A549 (cell line): ENCODE measurements around the gene CDK7. TPM values are rescaled to one million over a fixed set of nuclear protein-coding genes. Genes with fewer than 3 reads are reported as not detected.

ENCODE experiments used
- ATAC-seq, 2 experiments: fragments of 200-7000 bp in 1 of 2; fragments of >200 bp in 1 of 2; cut with Nextera tagmentation in 1 of 2; cut with Tn5 transposase in 1 of 2; 3 replicates each; pipeline versions ENCODE4 v1.8.0 to v1.9.1; 2018 to 2020; ENCODE audit warnings: mild to moderate bottlenecking in 1 of 2, moderate library complexity in 1 of 2
- CTCF ChIA-PET: fragments of 300-600 bp; sonication (Branson Sonifier 250); formaldehyde crosslinking; extraction: SDS; loops from one replicate; lab custom pipeline; 2021; ENCODE audit warnings: antibody characterized with exemption, inconsistent platforms; lab: Yijun Ruan, JAX
- POLR2A ChIA-PET: fragments of 350-600 bp; formaldehyde crosslinking; extraction: SDS; loops from one replicate; lab custom pipeline; 2021; ENCODE audit warnings: antibody characterized with exemption, inconsistent platforms; lab: Yijun Ruan, JAX
- DNase-seq, 2 experiments: peaks; one replicate each; pipeline versions ENCODE4 v3.0.0 to v3.0.0-alpha.2; 2011 to 2016; ENCODE audit warnings: low read depth in 1 of 2, low spot score in 1 of 2
- FAIRE-seq: peaks from 2 replicates; lab custom pipeline; 2011; peaks lifted over from hg19 to GRCh38; lab: Jason Lieb, UNC
- H3K27ac ChIP-seq, 2 experiments: fragments of >200 bp; sonication (Bioruptor Twin); formaldehyde crosslinking; 3 replicates each; pipeline ENCODE4 v1.5.1; 2016 to 2017
- H3K4me1 ChIP-seq: fragments of >200 bp; sonication (Bioruptor Twin); formaldehyde crosslinking; 3 replicates; pipeline ENCODE4 v1.6.1; 2016
- H3K4me2 ChIP-seq: fragments of >200 bp; sonication (Bioruptor Twin); formaldehyde crosslinking; 3 replicates; pipeline ENCODE4 v1.6.1; 2016
- H3K4me3 ChIP-seq: fragments of >200 bp; sonication (Bioruptor Twin); formaldehyde crosslinking; 3 replicates; pipeline ENCODE4 v1.5.1; 2016
- H3K9me3 ChIP-seq: fragments of >200 bp; sonication (Bioruptor Twin); formaldehyde crosslinking; 3 replicates; pipeline ENCODE4 v1.6.1; 2016
- BCL3 ChIP-seq: fragments of >200 bp; sonication (Bioruptor Twin); formaldehyde crosslinking; IDR thresholded peaks from 3 replicates; pipeline ENCODE4 v1.6.1; 2016
- CBX8 ChIP-seq: fragments of 200-600 bp; sonication (generic); IDR thresholded peaks from 2 replicates; pipeline ENCODE4 v1.6.1; 2016
- CEBPB ChIP-seq, 2 experiments: fragments of >200 bp in 1 of 2; sonication (Bioruptor Twin) in 1 of 2; formaldehyde crosslinking in 1 of 2; IDR thresholded peaks; 2 replicates each; pipeline ENCODE4 v1.6.1; 2012 to 2016
- CTCF ChIP-seq: fragments of >200 bp; sonication (Bioruptor Twin); formaldehyde crosslinking; IDR thresholded peaks from 3 replicates; pipeline ENCODE4 v1.5.1; 2016
- ELK1 ChIP-seq: fragments of 150-350 bp; IDR thresholded peaks from 2 replicates; pipeline ENCODE4 v1.6.1; 2014; ENCODE audit warnings: low read depth, mild to moderate bottlenecking, low read length
- ESRRA ChIP-seq: fragments of 150-350 bp; IDR thresholded peaks from 2 replicates; pipeline ENCODE4 v1.6.1; 2014; ENCODE audit warnings: mild to moderate bottlenecking, low read length, borderline replicate concordance
- GATA3 ChIP-seq: IDR thresholded peaks from 2 replicates; pipeline ENCODE4 v1.6.1; 2012; ENCODE audit warnings: borderline replicate concordance
- HDAC2 ChIP-seq: fragments of 200-600 bp; sonication (generic); IDR thresholded peaks from 2 replicates; pipeline ENCODE4 v1.6.1; 2016
- HEYL ChIP-seq: fragments of 250-450 bp; sonication (Bioruptor Pico); IDR thresholded peaks from 2 replicates; pipeline ENCODE4 v1.8.0; 2021; ENCODE audit warnings: mild to moderate bottlenecking, moderate library complexity
- HOXA7 ChIP-seq: fragments of 250-450 bp; sonication (Bioruptor Pico); IDR thresholded peaks from 2 replicates; pipeline ENCODE4 v1.5.0; 2020; ENCODE audit warnings: mild to moderate bottlenecking, moderate library complexity
- HOXB13 ChIP-seq: fragments of 250-450 bp; sonication (Bioruptor Pico); IDR thresholded peaks from 2 replicates; pipeline ENCODE4 v1.5.0; 2020; ENCODE audit warnings: low read depth, mild to moderate bottlenecking, moderate library complexity
- HOXB5 ChIP-seq: fragments of 250-450 bp; sonication (Bioruptor Pico); IDR thresholded peaks from 2 replicates; pipeline ENCODE4 v1.5.0; 2020; ENCODE audit warnings: mild to moderate bottlenecking, moderate library complexity
- MAFK ChIP-seq: fragments of 450-650 bp; IDR thresholded peaks from 2 replicates; pipeline ENCODE4 v1.6.1; 2014; ENCODE audit not compliant: partially characterized antibody
- MAZ ChIP-seq: fragments of 150-350 bp; IDR thresholded peaks from 2 replicates; pipeline ENCODE4 v1.6.1; 2014; ENCODE audit warnings: antibody characterized with exemption, low read depth, low read length, borderline replicate concordance
- NFE2L2 ChIP-seq: fragments of 150-350 bp; conservative IDR thresholded peaks from 2 replicates; pipeline ENCODE4 v1.6.1; 2014; ENCODE audit warnings: low read length
- NR3C1 ChIP-seq: fragments of >200 bp; sonication (Bioruptor Twin); formaldehyde crosslinking; IDR thresholded peaks from 3 replicates; pipeline ENCODE4 v1.6.1; 2017
- PBX3 ChIP-seq: IDR thresholded peaks from 2 replicates; pipeline ENCODE4 v1.6.1; 2012
- PHF8 ChIP-seq: fragments of 200-600 bp; sonication (generic); IDR thresholded peaks from 2 replicates; pipeline ENCODE4 v1.6.1; 2016; ENCODE audit warnings: low read depth, mild to moderate bottlenecking, antibody characterized with exemption, moderate library complexity, borderline replicate concordance
- RFX5 ChIP-seq: fragments of 450-650 bp; IDR thresholded peaks from 2 replicates; pipeline ENCODE4 v1.7.1; 2014; ENCODE audit warnings: antibody characterized with exemption, mild to moderate bottlenecking, moderate library complexity
- TFCP2L1 ChIP-seq: fragments of 250-450 bp; sonication (Bioruptor Pico); IDR thresholded peaks from 2 replicates; pipeline ENCODE4 v1.5.0; 2021; ENCODE audit warnings: mild to moderate bottlenecking
- TP53 ChIP-seq: fragments of 250-450 bp; sonication (Bioruptor Pico); IDR thresholded peaks from 2 replicates; pipeline ENCODE4 v1.5.0; 2021; ENCODE audit warnings: mild to moderate bottlenecking, moderate library complexity
- ZC3H11A ChIP-seq: fragments of 450-650 bp; IDR thresholded peaks from 2 replicates; pipeline ENCODE4 v1.6.1; 2014; ENCODE audit warnings: antibody characterized with exemption, mild to moderate bottlenecking
- WGBS: methylation state at CpG from one replicate; pipeline ENCODE4 v1.1.6; 2017; ENCODE audit errors: missing lambda C conversion rate; 5-methylcytosine and 5-hydroxymethylcytosine counted together
- polyA plus RNA-seq, 4 experiments: library from polyadenylated mRNA; depleted of rRNA in 3 of 4; stranded (reverse); fragments of >200 nt; fragmentation: RNase III in 1 of 4; extraction: RNeasy Plus Mini Kit Qiagen cat#74134 plus additional on column Dnase treatment in 1 of 4; gene quantifications; 2 replicates in 3 of 4; 3 replicates in 1 of 4; pipeline ENCODE4 v1.2.3, GENCODE V29; 2011 to 2017

CDK7 gene
- polyA plus RNA-seq, 2 of the 4 experiments (the other 2 are of a cell fraction) = 63.6 to 118 TPM

- Histone ChIP-seq H3K9me3 (no peaks in the 10 kb centered on the region), H3K4me3 (no peak overlapping the region), H3K4me2 (no peak overlapping the region), H3K4me1 (peaks cover 8% of the 10 kb centered on the region; the same call in 2 of the 3 replicates), H3K27ac (no peak overlapping the region)
- CTCF ChIA-PET = no interaction called here
- no peak for TF ChIP-seq NFE2L2
- no peak for TF ChIP-seq GATA3
- DNase-seq = no peak
- no peak for ATAC-seq
- 93% methylated on average over 4 of the region's 5 CpGs for WGBS
- POLR2A ChIA-PET = no interaction called here
- FAIRE-seq = no peak
Observed at GRCh38 chr5:69245031-69245430, 10.3 kb downstream of the CDK7 start.

- POLR2A ChIA-PET = no interaction called here
- Histone ChIP-seq H3K4me1 (peaks cover 16% of the 10 kb centered on the region; the same call in 2 of the 3 replicates), H3K9me3 (no peaks in the 10 kb centered on the region), H3K4me3 (no peak overlapping the region), H3K4me2 (no peak overlapping the region), H3K27ac (no peak overlapping the region)
- ATAC-seq (no peak), FAIRE-seq (no peak), DNase-seq (no peak)
- CTCF ChIA-PET = no interaction called here
- no peak for TF ChIP-seq BCL3
- TF ChIP-seq HOXB13 (CRISPR knock-in tag) = no peak
- TF ChIP-seq TP53 (CRISPR knock-in tag) = no peak
- no peak for TF ChIP-seq CBX8
- no peak for TF ChIP-seq HDAC2
- no peak for TF ChIP-seq ZC3H11A
- TF ChIP-seq CTCF = no peak
- no peak for TF ChIP-seq HOXA7
- TF ChIP-seq NFE2L2 = no peak
- TF ChIP-seq RFX5 = no peak
- TF ChIP-seq CEBPB (IDR thresholded peaks at IDR 0.05) = no peak
- TF ChIP-seq MAZ = no peak
- TF ChIP-seq ESRRA = no peak
- no peak for TF ChIP-seq TFCP2L1 (CRISPR knock-in tag)
- TF ChIP-seq HEYL (CRISPR knock-in tag) = no peak
- no peak for TF ChIP-seq NR3C1
- TF ChIP-seq HOXB5 = no peak
- no peak for TF ChIP-seq PHF8
- TF ChIP-seq ELK1 = no peak
- WGBS = 90% methylated on average over 2 of the region's 2 CpGs
Observed at GRCh38 chr5:69248019-69248418, 13.3 kb downstream of the CDK7 start.

- DNase-seq (no peak), FAIRE-seq (no peak), ATAC-seq (peak in 1 of 2 experiments; percentile 27; a peak in 2 of 6 replicates)
- H3K9me3 ChIP-seq = no peaks in the 10 kb centered on the region
- H3K4me3 ChIP-seq = no peak overlapping the region
- peaks cover 16% of the 10 kb centered on the region; the same call in 2 of the 3 replicates for H3K4me1 ChIP-seq
- TF ChIP-seq MAFK = peak; percentile 44
- no peak for TF ChIP-seq HDAC2
- TF ChIP-seq PBX3 = no peak
- WGBS = 95% methylated on average over 2 of the region's 2 CpGs
- no peak overlapping the region for H3K4me2 ChIP-seq
- POLR2A ChIA-PET = no interaction called here
- H3K27ac ChIP-seq = peak overlapping the region; percentile 51 to 82; a peak in 4 of 6 replicates
- CTCF ChIA-PET = interaction anchor here (1.5 kb wide), 1 partner anchor 9 kb away, joined by 4 read pairs; no protein-coding TSS in a partner anchor
Observed at GRCh38 chr5:69250593-69250992, 15.9 kb downstream of the CDK7 start.
